Activated naive CD4-positive, alpha-beta T cell treated with anti-CD3 and anti-CD28 coated beads, Interleukin-2, amount 10 ng/mL, durations not matched to agents 5 hours and 36 hours (primary cell): Measurements from ENCODE around the gene EMC1. TPM values are rescaled to one million over a fixed set of nuclear protein-coding genes. Genes with fewer than 3 reads are reported as not detected.

Experiments used
- total RNA-seq, 2 experiments: library from RNA; stranded (reverse); gene quantifications; one replicate each; pipeline ENCODE4 v1.2.3, GENCODE V29; 2021

EMC1 gene
- total RNA-seq: 10 to 100 TPM; 31.8 to 32.0 TPM

GRCh38 chr1:19251305-19252196 lies at the start of gene EMC1, which contains the start of gene MRTO4:
EMC1 (minus strand) TSS chr1:19251524; CDS start chr1:19251509, 15 bp downstream.
MRTO4 (plus strand) TSS chr1:19251805; CDS start chr1:19251836, 31 bp downstream.

GRCh38 chr1:19288324-19289241 lies 37.3 kb upstream of the EMC1 start, which contains the start of gene AKR7A3:
AKR7A3 (minus strand) TSS chr1:19288770; CDS start chr1:19288709, 61 bp downstream.

DNA sequence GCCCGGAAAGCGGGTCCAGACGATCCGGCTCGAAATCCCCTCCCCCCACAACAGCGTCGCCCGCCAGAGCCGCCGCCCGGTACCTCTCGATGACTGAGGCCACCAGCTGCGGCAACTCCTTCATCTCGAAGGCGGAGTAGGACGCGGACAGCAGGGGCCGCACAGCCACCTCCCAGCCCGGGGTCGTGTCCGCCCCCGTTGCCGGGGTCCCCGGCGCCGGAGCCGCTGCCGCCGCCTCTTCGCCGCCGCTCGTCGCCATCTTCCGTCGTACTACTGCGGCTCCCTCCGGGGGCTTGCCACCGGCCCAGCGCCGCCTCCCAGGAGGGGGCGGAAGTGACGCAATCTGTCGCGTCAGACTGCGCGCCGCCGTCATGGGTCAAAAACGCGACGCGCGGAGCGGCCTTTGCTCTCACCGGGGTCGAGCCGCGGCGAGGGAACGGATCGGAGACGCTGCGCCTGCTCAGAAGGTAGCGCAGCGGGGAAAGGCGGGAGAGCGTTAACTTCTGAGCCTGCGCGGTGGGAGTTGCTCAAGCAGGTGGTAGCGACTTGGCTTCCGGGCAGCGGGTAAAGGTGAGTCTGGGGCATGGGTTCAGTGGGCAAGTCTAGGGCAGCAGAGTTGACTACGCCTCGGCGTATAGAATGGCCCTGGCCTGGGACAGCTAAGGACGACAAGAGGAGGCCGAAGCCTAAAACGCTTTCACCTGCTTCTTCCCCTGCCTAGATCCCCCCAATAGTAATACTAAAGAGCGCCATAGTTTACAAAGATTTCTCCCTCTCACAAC lies 41.1 kb downstream of the EMC1 start, which contains the start of gene UBR4:
TSS of gene UBR4 (minus strand) at position 277 of the 782 bp plus-strand sequence. CDS start at position 259, 18 bp downstream.

Other genes with a start within 250 kb of the EMC1 start
- 100 to 1,000 TPM; 101 to 110 TPM for gene UBR4, start 41.3 kb downstream of the EMC1 start, total RNA-seq
- 10 to 100 TPM; 25.3 to 27.2 TPM for gene MRTO4, start 281 bp upstream of the EMC1 start, total RNA-seq
- gene AKR7A3, start 37.2 kb upstream of the EMC1 start, total RNA-seq: under 1 TPM; 0.36 to 0.53 TPM
- 10 to 100 TPM; 42.3 to 47.8 TPM for gene AKR7A2, start 60.6 kb upstream of the EMC1 start, total RNA-seq
- gene SLC66A1, start 60.8 kb upstream of the EMC1 start, total RNA-seq: 1 to 10 TPM; 6.4 to 6.9 TPM
- gene CAPZB, start 234.0 kb upstream of the EMC1 start, total RNA-seq: 100 to 1,000 TPM; 547 to 553 TPM